ENCODE data around the gene NAB1. TPM values are rescaled to one million over a fixed set of nuclear protein-coding genes. Genes with fewer than 3 reads are reported as not detected.

Gene NAB1
- total RNA-seq, 1 donor from 2014 or later: 30.9 TPM

GRCh38 chr2:190626641-190627210, 22.2 kb upstream of the NAB1 start:
- no peak overlapping the region for H3K27ac Mint-ChIP-seq
- H3K27me3 Mint-ChIP-seq (ENCODE audit: low read depth): peaks cover 6% of the 10 kb centered on the region
- H3K4me3 Mint-ChIP-seq (ENCODE audit: low read depth): no peak overlapping the region
- intact Hi-C loops (cut with micrococcal nuclease): no loop called here
- peaks cover 13% of the 10 kb centered on the region for H3K4me1 Mint-ChIP-seq (ENCODE audit: low read depth)
- no peaks in the 10 kb centered on the region for H3K36me3 Mint-ChIP-seq (ENCODE audit: low read depth)
- H3K9me3 Mint-ChIP-seq: peaks cover 7% of the 10 kb centered on the region
- no peak for DNase-seq (ENCODE audit: low spot score)

GRCh38 chr2:190627448-190628412, 21.2 kb upstream of the NAB1 start:
- H3K9me3 Mint-ChIP-seq: peaks cover 7% of the 10 kb centered on the region
- DNase-seq (ENCODE audit: low spot score): no peak
- peak overlapping the region; percentile 83 for H3K4me3 Mint-ChIP-seq (ENCODE audit: low read depth)
- no peak overlapping the region for H3K27ac Mint-ChIP-seq
- H3K4me1 Mint-ChIP-seq (ENCODE audit: low read depth): peaks cover 13% of the 10 kb centered on the region
- intact Hi-C loops (cut with micrococcal nuclease): no loop called here
- peaks cover 6% of the 10 kb centered on the region for H3K27me3 Mint-ChIP-seq (ENCODE audit: low read depth)
- no peaks in the 10 kb centered on the region for H3K36me3 Mint-ChIP-seq (ENCODE audit: low read depth)

- H3K27me3 Mint-ChIP-seq (ENCODE audit: low read depth): peaks cover 6% of the 10 kb centered on the region
- intact Hi-C loops (cut with micrococcal nuclease): no loop called here
Measured at GRCh38 chr2:190628591-190629319, 20.1 kb upstream of the NAB1 start.

GRCh38 chr2:190634381-190634780, 14.5 kb upstream of the NAB1 start:
- no peaks in the 10 kb centered on the region for H3K36me3 Mint-ChIP-seq (ENCODE audit: low read depth)
- H3K27ac Mint-ChIP-seq: no peak overlapping the region
- H3K4me3 Mint-ChIP-seq (ENCODE audit: low read depth): no peak overlapping the region
- DNase-seq (ENCODE audit: low spot score): no peak
- peaks cover 5% of the 10 kb centered on the region for H3K4me1 Mint-ChIP-seq (ENCODE audit: low read depth)
- no peaks in the 10 kb centered on the region for H3K9me3 Mint-ChIP-seq
- H3K27me3 Mint-ChIP-seq (ENCODE audit: low read depth): no peaks in the 10 kb centered on the region
- intact Hi-C loops (cut with micrococcal nuclease): no loop called here

More at GRCh38 chr2:190628591-190629319, 20.1 kb upstream of the NAB1 start:
- Mint-ChIP-seq H3K36me3 (ENCODE audit: low read depth) (no peaks in the 10 kb centered on the region), H3K4me3 (ENCODE audit: low read depth) (no peak overlapping the region), H3K27ac (no peak overlapping the region), H3K4me1 (ENCODE audit: low read depth) (peaks cover 13% of the 10 kb centered on the region), H3K9me3 (peaks cover 7% of the 10 kb centered on the region)
- DNase-seq (ENCODE audit: low spot score): no peak

- H3K27ac Mint-ChIP-seq: no peak overlapping the region
- peaks cover 5% of the 10 kb centered on the region for H3K4me1 Mint-ChIP-seq (ENCODE audit: low read depth)
- H3K36me3 Mint-ChIP-seq (ENCODE audit: low read depth): no peaks in the 10 kb centered on the region
- intact Hi-C loops (cut with micrococcal nuclease): no loop called here
- H3K4me3 Mint-ChIP-seq (ENCODE audit: low read depth): no peak overlapping the region
- no peak for DNase-seq (ENCODE audit: low spot score)
- no peaks in the 10 kb centered on the region for H3K9me3 Mint-ChIP-seq
- no peaks in the 10 kb centered on the region for H3K27me3 Mint-ChIP-seq (ENCODE audit: low read depth)
Measured at GRCh38 chr2:190635781-190636180, 13.1 kb upstream of the NAB1 start.

- Mint-ChIP-seq H3K36me3 (ENCODE audit: low read depth) (no peaks in the 10 kb centered on the region), H3K27me3 (ENCODE audit: low read depth) (no peaks in the 10 kb centered on the region), H3K4me1 (ENCODE audit: low read depth) (peaks cover 8% of the 10 kb centered on the region), H3K9me3 (no peaks in the 10 kb centered on the region), H3K27ac (no peak overlapping the region), H3K4me3 (ENCODE audit: low read depth) (no peak overlapping the region)
- intact Hi-C loops (cut with micrococcal nuclease): no loop called here
- DNase-seq (ENCODE audit: low spot score): no peak
Measured at GRCh38 chr2:190636361-190636760, 12.5 kb upstream of the NAB1 start.

- H3K27me3 Mint-ChIP-seq (ENCODE audit: low read depth): no peaks in the 10 kb centered on the region
- no peak for DNase-seq (ENCODE audit: low spot score)
- no peak overlapping the region for H3K4me3 Mint-ChIP-seq (ENCODE audit: low read depth)
- H3K27ac Mint-ChIP-seq: no peak overlapping the region
- H3K9me3 Mint-ChIP-seq: no peaks in the 10 kb centered on the region
- H3K36me3 Mint-ChIP-seq (ENCODE audit: low read depth): no peaks in the 10 kb centered on the region
- H3K4me1 Mint-ChIP-seq (ENCODE audit: low read depth): peaks cover 8% of the 10 kb centered on the region
- intact Hi-C loops (cut with micrococcal nuclease): no loop called here
Measured at GRCh38 chr2:190637281-190637734, 11.6 kb upstream of the NAB1 start.

GRCh38 chr2:190637903-190638618, 10.8 kb upstream of the NAB1 start:
- intact Hi-C loops (cut with micrococcal nuclease): no loop called here

GRCh38 chr2:190640117-190640516, 8.8 kb upstream of the NAB1 start:
- H3K36me3 Mint-ChIP-seq (ENCODE audit: low read depth): no peaks in the 10 kb centered on the region
- no peaks in the 10 kb centered on the region for H3K27me3 Mint-ChIP-seq (ENCODE audit: low read depth)
- H3K27ac Mint-ChIP-seq: no peak overlapping the region
- no peaks in the 10 kb centered on the region for H3K9me3 Mint-ChIP-seq
- H3K4me3 Mint-ChIP-seq (ENCODE audit: low read depth): no peak overlapping the region
- intact Hi-C loops (cut with micrococcal nuclease): no loop called here
- H3K4me1 Mint-ChIP-seq (ENCODE audit: low read depth): peaks cover 14% of the 10 kb centered on the region
- no peak for DNase-seq (ENCODE audit: low spot score)

More at GRCh38 chr2:190637903-190638618, 10.8 kb upstream of the NAB1 start:
- H3K27ac Mint-ChIP-seq: no peak overlapping the region
- H3K36me3 Mint-ChIP-seq (ENCODE audit: low read depth): no peaks in the 10 kb centered on the region
- H3K9me3 Mint-ChIP-seq: no peaks in the 10 kb centered on the region
- DNase-seq (ENCODE audit: low spot score): no peak
- peaks cover 8% of the 10 kb centered on the region for H3K4me1 Mint-ChIP-seq (ENCODE audit: low read depth)
- H3K27me3 Mint-ChIP-seq (ENCODE audit: low read depth): no peaks in the 10 kb centered on the region
- no peak overlapping the region for H3K4me3 Mint-ChIP-seq (ENCODE audit: low read depth)

GRCh38 chr2:190641469-190641868, 7.4 kb upstream of the NAB1 start:
- Mint-ChIP-seq H3K9me3 (no peaks in the 10 kb centered on the region), H3K4me3 (ENCODE audit: low read depth) (no peak overlapping the region), H3K27me3 (ENCODE audit: low read depth) (no peaks in the 10 kb centered on the region), H3K27ac (no peak overlapping the region), H3K36me3 (ENCODE audit: low read depth) (no peaks in the 10 kb centered on the region), H3K4me1 (ENCODE audit: low read depth) (peaks cover 18% of the 10 kb centered on the region)
- no peak for DNase-seq (ENCODE audit: low spot score)
- intact Hi-C loops (cut with micrococcal nuclease): no loop called here

- H3K9me3 Mint-ChIP-seq: no peaks in the 10 kb centered on the region
- no peak overlapping the region for H3K4me3 Mint-ChIP-seq (ENCODE audit: low read depth)
- H3K4me1 Mint-ChIP-seq (ENCODE audit: low read depth): peaks cover 39% of the 10 kb centered on the region
- H3K36me3 Mint-ChIP-seq (ENCODE audit: low read depth): peaks cover 2% of the 10 kb centered on the region
- intact Hi-C loops (cut with micrococcal nuclease): no loop called here
- H3K27ac Mint-ChIP-seq: no peak overlapping the region
- H3K27me3 Mint-ChIP-seq (ENCODE audit: low read depth): no peaks in the 10 kb centered on the region
- no peak for DNase-seq (ENCODE audit: low spot score)
Measured at GRCh38 chr2:190646780-190647522, 1.9 kb upstream of the NAB1 start.

Data from activated T-helper 2 cell treated with anti-CD3 and anti-CD28 coated beads, Interferon-gamma antibody, Interleukin-2, Interleukin-4, amounts not matched to agents 10 μg/mL and 5 μg/mL and 100 μg/mL, durations not matched to agents 14 hours and 24 hours and 36 hours (primary cell).